ENCODE results near the gene KIDINS220. TPM values are rescaled to one million over a fixed set of nuclear protein-coding genes. Genes with fewer than 3 reads are reported as not detected.

KIDINS220 gene
- total and polyA plus RNA-seq, 2 of the 13 experiments (the other 11 are each of a cell fraction or from before 2014, with no cell fraction given) = 25.2 to 32.3 TPM

DNA sequence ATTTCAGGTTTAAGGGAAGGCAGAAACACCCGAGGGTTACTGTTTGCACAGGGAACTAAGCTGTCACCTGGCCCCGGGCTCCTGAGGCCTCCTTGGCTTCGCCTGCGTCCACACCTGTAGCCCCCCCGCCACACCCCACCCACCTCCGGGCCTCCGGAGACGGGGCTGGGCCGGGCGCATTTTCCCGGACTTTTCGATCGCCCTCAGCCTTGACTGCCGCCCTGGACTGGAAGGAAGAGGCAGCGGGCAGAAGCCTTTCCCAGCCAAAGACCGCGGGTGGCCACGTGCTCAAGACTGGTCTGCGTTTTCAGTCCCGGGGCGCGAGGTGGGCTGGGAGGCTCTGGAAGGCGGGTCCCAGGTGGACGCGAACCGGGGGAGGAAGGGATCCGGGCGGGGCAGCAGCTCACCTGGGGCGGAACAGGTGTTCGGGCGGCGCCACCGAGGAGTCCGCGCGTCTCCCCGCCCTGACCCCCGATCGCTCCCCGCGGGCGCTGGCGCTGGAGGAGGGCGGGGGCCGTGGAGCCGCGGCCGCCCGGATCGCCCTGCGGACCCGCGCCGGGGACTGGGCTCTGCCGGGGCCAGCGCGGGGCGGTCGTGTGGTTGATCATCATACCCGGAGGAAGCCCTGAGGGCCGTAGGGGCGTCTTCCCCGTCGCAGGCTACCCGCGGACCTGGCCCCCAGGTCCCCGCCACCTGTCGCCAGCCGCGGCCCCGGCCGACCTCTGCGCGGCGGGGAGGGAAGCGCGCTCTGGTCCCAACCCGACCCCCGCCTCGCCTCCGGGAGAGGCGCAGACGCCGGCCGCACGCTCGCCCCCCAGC lies 152.3 kb downstream of the KIDINS220 start (continued):
- TF ChIP-seq ZNF761 (CRISPR knock-in tag; conservative IDR thresholded peaks at IDR 0.05) (peak; percentile 67; the same call in 1 of the 2 replicates), RARA (CRISPR knock-in tag; IDR thresholded peaks at IDR 0.05) (peak; percentile 50; the same call in 1 of the 2 replicates), ZFP82 (CRISPR knock-in tag; IDR thresholded peaks at IDR 0.05; ENCODE audit: borderline replicate concordance) (peak; percentile 76; the same call in 1 of the 2 replicates), CBFB (CRISPR knock-in tag; IDR thresholded peaks at IDR 0.05) (0 out of 2 replicates have a peak, but pooled peaks have one; percentile 52), TOE1 (CRISPR knock-in tag; IDR thresholded peaks at IDR 0.05) (peak; percentile 21; the same call in 1 of the 2 replicates), HNRNPL (IDR thresholded peaks at IDR 0.05; ENCODE audit: low read depth, low read length) (peak; percentile 64; the same call in 1 of the 2 replicates), ZNF34 (CRISPR knock-in tag; IDR thresholded peaks at IDR 0.05; ENCODE audit: borderline replicate concordance) (no peak; the same call in 1 of the 2 replicates), ZNF777 (CRISPR knock-in tag; IDR thresholded peaks at IDR 0.05) (peak; percentile 93; the same call in 1 of the 2 replicates), ZMAT3 (CRISPR knock-in tag; conservative IDR thresholded peaks at IDR 0.05) (peak; percentile 91), ZEB1 (IDR thresholded peaks at IDR 0.05; ENCODE audit: insufficient replicate concordance, low read depth) (peak; percentile 93), HOXA9 (CRISPR knock-in tag; IDR thresholded peaks at IDR 0.05; ENCODE audit: borderline replicate concordance) (peak; percentile 85; the same call in 1 of the 2 replicates), KDM3A (CRISPR knock-in tag; IDR thresholded peaks at IDR 0.05; ENCODE audit: low read depth) (no peak), SALL1 (CRISPR knock-in tag; IDR thresholded peaks at IDR 0.05) (peak; percentile 90), SP1 (IDR thresholded peaks at IDR 0.05) (no peak), SP1 (CRISPR knock-in tag; IDR thresholded peaks at IDR 0.05) (no peak), ZNF230 (CRISPR knock-in tag; IDR thresholded peaks at IDR 0.05) (peak; percentile 87), ZSCAN20 (CRISPR knock-in tag; IDR thresholded peaks at IDR 0.05; ENCODE audit: borderline replicate concordance) (no peak), CHD2 (IDR thresholded peaks at IDR 0.05; ENCODE audit: low read depth, low read length) (peak; percentile 76), ZSCAN31 (CRISPR knock-in tag; IDR thresholded peaks at IDR 0.05; ENCODE audit: low read depth) (peak; percentile 71), KDM2A (CRISPR knock-in tag; IDR thresholded peaks at IDR 0.05; ENCODE audit: borderline replicate concordance, low read depth) (peak; percentile 96)
- TF ChIP-seq, protein P1, sequence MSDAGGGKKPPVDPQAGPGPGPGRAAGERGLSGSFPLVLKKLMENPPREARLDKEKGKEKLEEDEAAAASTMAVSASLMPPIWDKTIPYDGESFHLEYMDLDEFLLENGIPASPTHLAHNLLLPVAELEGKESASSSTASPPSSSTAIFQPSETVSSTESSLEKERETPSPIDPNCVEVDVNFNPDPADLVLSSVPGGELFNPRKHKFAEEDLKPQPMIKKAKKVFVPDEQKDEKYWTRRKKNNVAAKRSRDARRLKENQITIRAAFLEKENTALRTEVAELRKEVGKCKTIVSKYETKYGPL (CRISPR knock-in tag; IDR thresholded peaks at IDR 0.05) = no peak
- TF ChIP-seq, protein P2, sequence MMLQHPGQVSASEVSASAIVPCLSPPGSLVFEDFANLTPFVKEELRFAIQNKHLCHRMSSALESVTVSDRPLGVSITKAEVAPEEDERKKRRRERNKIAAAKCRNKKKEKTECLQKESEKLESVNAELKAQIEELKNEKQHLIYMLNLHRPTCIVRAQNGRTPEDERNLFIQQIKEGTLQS (CRISPR knock-in tag; IDR thresholded peaks at IDR 0.05) = peak; percentile 36; the same call in 1 of the 2 replicates
- TF ChIP-seq, protein P3, sequence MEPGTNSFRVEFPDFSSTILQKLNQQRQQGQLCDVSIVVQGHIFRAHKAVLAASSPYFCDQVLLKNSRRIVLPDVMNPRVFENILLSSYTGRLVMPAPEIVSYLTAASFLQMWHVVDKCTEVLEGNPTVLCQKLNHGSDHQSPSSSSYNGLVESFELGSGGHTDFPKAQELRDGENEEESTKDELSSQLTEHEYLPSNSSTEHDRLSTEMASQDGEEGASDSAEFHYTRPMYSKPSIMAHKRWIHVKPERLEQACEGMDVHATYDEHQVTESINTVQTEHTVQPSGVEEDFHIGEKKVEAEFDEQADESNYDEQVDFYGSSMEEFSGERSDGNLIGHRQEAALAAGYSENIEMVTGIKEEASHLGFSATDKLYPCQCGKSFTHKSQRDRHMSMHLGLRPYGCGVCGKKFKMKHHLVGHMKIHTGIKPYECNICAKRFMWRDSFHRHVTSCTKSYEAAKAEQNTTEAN (CRISPR knock-in tag; conservative IDR thresholded peaks at IDR 0.05) = no peak
- TF ChIP-seq, protein P4, sequence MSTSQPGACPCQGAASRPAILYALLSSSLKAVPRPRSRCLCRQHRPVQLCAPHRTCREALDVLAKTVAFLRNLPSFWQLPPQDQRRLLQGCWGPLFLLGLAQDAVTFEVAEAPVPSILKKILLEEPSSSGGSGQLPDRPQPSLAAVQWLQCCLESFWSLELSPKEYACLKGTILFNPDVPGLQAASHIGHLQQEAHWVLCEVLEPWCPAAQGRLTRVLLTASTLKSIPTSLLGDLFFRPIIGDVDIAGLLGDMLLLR (CRISPR knock-in tag; IDR thresholded peaks at IDR 0.05) = 0 out of 2 replicates have a peak, but pooled peaks have one; percentile 41
- TF ChIP-seq, protein P5, sequence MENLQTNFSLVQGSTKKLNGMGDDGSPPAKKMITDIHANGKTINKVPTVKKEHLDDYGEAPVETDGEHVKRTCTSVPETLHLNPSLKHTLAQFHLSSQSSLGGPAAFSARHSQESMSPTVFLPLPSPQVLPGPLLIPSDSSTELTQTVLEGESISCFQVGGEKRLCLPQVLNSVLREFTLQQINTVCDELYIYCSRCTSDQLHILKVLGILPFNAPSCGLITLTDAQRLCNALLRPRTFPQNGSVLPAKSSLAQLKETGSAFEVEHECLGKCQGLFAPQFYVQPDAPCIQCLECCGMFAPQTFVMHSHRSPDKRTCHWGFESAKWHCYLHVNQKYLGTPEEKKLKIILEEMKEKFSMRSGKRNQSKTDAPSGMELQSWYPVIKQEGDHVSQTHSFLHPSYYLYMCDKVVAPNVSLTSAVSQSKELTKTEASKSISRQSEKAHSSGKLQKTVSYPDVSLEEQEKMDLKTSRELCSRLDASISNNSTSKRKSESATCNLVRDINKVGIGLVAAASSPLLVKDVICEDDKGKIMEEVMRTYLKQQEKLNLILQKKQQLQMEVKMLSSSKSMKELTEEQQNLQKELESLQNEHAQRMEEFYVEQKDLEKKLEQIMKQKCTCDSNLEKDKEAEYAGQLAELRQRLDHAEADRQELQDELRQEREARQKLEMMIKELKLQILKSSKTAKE (CRISPR knock-in tag; IDR thresholded peaks at IDR 0.05; ENCODE audit: borderline replicate concordance) = peak; percentile 51; the same call in 1 of the 2 replicates

Data from HepG2 (cell line).